GM19023 (cell line): ENCODE data around the gene PTPN9.
A peak's percentile ranks its signal among the peaks of the same experiment; 100 is the strongest.
"Not testable (repeated sequence)": the region's sequence is repeated elsewhere in the genome, so short reads cannot be mapped to it uniquely, and the experiment has no call there.

ENCODE experiments used
- ATAC-seq: cut with Tn5 transposase; IDR thresholded peaks from one replicate; pipeline ENCODE4 v1.9.1; 2021; ENCODE audit warnings: mild to moderate bottlenecking, moderate library complexity; ENCODE audit not compliant: unreplicated experiment

PTPN9 gene

GRCh38 chr15:75583701-75584100 is 4.6 kb upstream of the PTPN9 start:
- no peak for ATAC-seq

DNA sequence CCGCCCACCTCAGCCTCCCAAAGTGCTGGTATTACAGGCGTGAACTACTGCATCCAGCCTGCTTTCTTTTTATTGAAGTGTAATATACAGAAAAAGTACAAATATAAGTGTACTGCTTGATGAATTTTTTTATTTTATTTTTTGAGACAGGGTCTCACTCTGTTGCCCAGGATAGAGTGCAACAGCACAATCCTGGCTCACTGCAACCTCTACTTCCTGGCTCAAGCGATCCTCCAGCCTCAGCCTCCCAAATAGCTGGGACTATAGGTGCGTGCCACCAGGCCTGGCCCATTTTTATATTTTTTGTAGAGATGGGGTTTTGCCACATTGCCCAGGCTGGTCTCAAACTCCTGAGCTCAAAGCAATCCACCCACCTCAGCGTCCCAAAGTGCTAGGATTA is 3.8 kb upstream of the PTPN9 start:
- ATAC-seq: not testable (repeated sequence)

DNA sequence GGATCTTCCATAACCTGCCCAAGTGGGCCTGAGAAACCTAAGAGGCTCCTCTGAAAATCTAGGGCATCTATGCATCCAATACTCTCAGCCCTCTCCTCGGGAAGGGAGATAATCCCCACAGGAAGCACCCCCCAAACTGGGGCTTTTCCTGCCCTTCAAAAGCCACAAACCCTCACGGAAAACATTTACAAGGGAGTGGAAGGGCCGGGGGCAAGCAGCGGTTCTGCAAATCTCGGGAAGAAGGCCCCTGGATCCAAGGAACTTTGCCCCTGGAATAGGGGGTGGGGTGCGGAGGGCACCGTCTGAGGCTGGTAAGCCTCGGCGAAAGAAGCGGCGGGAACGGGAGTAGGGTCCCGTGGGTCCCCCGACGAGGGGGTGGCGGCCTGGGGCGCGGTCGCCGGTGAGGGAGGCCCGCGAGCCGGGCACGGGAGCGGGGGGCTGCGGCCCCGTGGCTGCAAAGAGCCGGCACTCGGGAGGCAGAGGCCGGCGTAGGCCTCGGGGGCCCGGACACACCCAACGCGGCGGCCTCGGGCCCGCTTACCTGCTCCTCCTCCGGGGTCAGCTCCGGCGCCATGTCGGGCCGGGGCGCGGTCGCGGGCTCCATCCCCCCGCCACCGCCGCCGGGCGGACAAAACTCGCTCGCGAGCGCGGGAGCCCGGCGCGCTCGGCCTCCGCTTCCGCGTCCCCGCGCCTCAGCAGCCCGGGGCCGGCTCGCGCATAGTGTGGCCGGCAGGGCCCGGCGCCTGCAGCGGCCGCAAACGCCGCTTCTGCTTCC is 755 bp downstream of the PTPN9 start:
- ATAC-seq: peak; percentile 40

DNA sequence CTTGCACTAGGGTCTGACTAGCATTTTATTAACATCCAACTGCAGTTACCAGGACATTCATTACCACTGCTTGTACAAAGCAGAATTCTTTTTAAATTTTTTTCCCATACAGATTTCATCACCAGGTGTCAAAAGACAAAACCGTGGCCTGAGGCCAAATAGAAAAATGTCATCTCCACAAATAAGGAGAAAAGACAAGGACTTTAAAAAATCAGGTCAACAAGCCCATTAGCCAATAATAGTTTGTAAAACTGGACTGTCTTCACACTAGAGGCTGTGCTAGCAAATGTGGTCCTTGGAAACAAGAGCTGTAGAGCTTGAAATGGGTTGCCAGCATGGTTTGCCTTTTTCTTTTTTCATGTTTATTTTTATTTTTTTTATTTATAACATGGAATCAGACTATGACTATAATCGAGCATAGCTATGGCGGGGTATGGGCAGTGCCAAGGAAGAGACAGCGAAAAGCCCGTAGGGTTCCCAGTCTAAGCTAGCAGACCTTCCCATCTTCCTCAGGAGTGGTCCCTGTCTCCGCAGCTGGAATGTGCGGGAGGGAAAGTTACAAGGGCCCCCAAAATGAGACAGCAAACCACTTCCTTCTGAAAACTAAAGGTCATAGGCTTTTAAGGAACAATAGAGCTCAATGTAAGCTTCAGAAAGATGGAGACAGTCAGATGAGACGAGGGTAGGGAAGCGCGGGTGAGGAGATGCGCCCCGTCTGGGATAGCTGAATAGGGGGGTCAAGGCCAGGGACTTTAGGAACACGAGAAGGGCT is 1.5 kb downstream of the PTPN9 start:
- ATAC-seq: no peak

GRCh38 chr15:75573648-75574384 is 5.3 kb downstream of the PTPN9 start:
- ATAC-seq: no peak

DNA sequence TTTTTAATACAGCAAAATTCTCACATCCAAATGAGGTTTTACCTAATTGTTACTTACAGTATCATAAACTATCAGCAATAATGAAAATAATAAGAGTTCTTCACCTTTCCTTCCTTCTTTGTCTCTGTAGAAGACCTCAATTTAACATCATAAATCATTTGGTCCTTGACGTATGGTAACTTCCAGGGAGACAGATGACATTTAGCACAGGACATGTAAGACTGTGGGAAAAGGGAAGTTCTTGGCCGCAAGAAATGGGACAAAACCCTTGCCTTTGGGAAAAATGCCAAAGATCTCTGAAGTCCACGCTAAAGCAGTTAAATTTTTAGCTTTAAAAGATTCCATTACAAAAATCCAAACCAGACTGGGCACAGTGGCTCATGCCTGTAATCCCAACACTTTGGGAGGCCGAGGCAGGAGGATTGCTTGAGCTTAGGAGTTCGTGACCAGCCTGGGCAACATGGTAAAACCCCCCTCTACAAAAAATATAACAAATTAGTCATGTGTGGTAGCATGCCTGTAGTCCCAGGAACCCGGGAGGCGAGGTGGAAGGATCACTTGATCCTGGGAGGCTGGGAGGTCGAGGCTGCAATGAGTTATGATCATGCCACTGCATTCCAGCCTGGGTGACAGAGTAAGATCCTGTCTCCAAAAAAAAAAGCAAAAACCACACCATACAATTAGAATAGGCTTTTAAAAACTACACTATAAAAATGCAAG is 8.8 kb downstream of the PTPN9 start:
- ATAC-seq: no peak

- ATAC-seq: no peak
These were observed 13.8 kb downstream of the PTPN9 start for GRCh38 chr15:75565062-75565970.

DNA sequence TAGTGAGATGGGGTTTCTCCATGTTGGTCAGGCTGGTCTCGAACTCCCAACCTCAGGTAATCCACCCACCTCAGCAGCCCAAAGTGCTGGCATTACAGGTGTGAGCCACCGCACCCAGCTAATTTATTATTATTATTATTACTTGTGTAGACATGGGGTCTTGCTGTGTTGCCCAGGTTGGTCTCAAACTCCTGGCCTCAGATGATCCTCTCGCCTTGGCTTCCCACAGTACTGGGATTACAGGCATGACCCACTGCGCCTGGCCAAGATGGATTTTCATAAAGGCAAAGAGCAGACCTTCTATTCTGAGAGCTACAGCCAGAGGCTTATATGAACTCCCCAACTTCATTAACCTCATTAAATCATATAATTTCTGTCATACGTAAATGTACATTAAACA is 17.2 kb downstream of the PTPN9 start:
- no peak for ATAC-seq

DNA sequence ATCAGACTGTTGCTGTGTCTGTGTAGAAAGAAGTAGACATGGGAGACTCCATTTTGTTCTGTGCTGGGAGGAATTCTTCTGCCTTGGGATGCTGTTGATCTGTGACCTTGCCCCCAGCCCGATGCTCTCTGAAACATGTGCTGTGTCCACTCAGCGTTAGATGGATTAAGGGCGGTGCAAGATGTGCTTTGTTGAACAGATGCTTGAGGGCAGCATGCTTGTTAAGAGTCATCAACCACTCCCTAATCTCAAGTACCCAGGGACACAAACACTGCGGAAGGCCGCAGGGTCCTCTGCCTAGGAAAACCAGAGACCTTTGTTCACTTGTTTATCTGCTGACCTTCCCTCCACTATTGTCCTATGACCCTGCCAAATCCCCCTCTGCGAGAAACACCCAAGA is 19.8 kb downstream of the PTPN9 start:
- ATAC-seq: not testable (repeated sequence)

DNA sequence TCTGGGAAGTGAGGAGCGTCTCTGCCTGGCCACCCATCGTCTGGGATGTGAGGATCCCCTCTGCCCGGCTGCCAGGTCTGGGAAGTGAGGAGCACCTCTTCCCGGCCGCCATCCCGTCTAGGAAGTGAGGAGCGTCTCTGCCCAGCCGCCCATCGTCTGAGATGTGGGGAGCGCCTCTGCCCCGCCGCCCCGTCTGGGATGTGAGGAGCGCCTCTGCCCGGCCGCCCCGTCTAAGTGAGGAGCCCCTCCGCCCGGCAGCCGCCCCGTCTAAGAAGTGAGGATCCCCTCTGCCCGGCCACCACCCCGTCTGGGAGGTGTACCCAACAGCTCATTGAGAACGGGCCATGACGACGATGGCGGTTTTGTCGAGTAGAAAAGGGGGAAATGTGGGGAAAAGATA is 20.2 kb downstream of the PTPN9 start:
- not testable (repeated sequence) for ATAC-seq

DNA sequence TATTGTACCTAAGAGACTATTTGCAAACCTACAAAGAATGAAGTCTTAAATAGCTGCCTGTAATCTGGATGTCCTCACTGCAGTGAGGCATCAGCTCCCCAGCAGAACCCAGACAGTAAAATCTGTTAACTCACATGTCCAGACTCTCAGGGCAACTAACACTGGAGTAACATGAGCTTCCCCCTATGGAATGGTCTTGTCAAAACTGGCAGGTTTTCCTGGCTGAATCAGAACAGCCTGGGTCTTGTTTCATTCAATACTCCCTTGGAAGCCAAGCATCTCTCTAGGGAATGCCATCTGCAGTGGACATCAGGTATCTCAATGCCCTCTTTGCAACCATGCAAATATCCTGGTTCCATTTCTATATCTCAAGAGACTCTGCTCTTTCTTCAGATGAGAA is 24.4 kb downstream of the PTPN9 start:
- ATAC-seq: no peak

DNA sequence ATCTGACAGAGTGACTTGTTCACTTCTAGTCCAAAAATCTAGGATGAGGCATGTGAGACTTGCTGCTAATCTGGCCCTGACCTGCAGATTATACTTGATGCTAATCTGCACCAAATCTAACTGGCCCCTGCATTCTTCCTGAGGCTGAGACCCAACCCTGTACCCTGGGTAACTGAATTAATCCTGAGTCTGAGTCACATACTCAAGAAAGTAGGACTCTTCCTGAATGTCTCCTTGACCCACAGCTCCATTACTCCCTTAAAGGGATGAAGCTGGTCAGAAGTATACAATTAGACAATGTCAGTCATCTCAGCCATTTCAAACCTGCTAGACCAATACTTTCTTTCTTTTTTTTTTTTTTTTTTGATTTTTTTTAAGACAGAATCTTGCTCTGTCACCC is 25.5 kb downstream of the PTPN9 start:
- no peak for ATAC-seq

DNA sequence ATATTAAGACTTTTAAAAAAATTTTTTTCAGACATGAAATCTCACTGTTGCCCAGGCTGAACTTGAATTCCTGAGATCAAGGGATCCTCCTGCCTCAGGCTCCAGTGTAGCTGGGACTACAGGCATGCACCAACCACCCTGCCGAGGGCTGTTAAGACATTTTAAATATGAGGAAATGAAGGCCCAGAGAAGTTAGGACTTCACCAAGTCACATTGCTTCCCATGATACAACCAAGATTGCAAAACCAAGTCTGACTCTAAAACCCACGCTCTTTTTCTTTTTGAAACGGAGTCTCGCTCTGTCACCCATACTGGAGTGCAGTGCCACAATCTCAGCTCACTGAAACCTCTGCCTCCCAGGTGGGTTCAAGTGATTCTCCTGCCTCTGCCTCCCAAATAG is 28.0 kb downstream of the PTPN9 start:
- ATAC-seq: no peak

DNA sequence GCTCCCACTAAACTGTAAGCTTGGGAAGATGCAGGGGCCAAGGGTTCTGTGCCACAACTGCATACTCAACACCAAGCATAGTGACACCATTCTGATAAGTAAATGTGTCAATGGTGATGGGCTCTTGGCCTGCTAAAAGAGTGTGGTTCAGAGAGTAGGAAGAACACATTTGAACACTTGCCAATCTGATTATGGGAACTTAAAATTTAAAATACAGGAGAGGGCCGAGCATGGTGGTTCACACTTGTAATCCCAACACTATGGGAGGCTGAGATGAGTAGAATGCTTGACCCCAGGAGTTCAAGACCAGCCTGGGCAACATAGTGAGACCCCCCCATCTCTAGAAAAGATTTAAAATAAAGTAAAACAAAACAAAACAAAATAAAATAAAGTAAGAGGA is 34.1 kb downstream of the PTPN9 start:
- ATAC-seq: no peak

DNA sequence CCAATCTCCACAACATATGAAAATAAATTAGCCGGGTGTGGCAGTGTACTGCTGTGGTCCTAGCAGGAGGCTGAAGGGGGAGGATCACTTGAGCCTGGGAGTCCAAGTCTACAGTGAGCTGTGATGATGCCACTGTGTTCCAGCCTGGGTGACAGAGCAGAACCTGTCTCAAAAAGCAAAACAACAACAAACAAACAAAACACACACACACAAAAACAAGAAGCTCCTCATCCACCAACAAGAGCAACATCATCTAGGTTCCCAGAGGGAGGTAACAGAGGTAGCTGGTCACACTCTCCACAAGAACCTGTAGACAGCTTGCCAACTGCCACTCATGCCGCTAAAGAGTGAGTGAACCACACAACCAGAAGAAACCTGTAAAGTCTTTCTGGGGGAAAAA is 34.8 kb downstream of the PTPN9 start:
- ATAC-seq: no peak

GRCh38 chr15:75542949-75543545 is 36.1 kb downstream of the PTPN9 start:
- not testable (repeated sequence) for ATAC-seq

DNA sequence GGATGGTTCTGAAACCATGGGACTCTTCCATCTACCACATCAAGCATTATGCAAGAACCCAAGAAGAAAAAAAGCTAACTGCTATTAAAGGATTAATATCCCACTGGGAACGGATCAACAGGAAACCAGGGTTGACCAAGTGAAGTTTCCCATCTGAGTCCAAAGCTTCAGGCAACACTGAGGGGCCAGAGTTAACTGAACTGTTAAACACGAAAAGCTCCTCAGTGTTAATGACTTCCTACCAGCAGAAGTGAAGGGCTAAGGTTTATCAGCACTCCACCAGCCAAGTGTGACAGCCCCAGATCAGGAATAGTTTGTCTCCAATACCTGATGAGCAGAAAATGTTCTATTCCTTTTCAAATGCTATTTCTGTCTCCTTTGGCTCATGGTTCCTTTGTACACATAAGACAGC is 36.7 kb downstream of the PTPN9 start:
- ATAC-seq: no peak

DNA sequence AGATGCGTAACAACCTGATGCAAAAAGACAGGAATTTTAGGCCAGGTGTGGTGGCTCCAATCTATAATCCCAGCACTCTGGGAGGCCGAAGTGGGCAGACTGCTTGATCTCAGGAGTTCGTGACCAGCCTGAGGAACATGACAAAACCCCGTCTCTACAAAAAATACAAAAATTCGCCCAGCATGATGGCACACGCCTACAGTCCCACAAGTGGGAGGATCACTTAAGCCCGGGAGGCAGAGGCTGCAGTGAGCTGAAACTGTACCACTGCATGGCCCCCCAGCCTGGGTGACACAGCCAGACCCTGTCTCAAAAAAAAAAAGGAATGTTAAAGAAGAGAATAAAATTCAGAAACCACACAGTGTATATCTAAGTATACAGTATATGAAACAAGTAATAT is 40.7 kb downstream of the PTPN9 start:
- ATAC-seq: no peak

DNA sequence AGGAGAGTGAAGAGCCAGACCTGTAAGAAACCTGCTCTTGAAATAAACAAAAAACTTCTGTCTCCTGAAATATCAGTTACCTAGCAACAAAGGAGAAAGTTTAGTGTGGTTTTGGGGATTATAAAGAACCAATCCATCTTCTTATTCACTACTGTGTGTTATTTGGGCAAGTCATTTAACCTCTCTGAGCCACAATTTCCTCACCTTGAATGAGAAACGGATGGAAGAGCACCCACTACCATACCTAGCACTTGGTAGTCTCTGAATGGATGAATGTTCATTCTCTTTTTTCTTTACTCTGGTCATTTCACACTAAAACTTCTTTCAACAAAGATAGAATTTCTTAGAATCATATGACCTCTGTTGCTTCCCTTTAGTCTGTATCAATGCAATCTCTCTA is 45.2 kb downstream of the PTPN9 start:
- no peak for ATAC-seq
